Subcutaneous adipose tissue (tissue), 4 donors: Measurements from ENCODE around the gene MOGAT3. TPM values are rescaled to one million over a fixed set of nuclear protein-coding genes. Genes with fewer than 3 reads are reported as not detected.

Source experiments
- total RNA-seq, 4 donors: library from RNA; depleted of rRNA; stranded (reverse); fragments of >200 nt; gene quantifications; one replicate each; pipeline ENCODE4 v1.1.0, GENCODE V29; 2016
- TF ChIP-seq, protein P1 (sequence below): fragments of 450-650 bp; IDR thresholded peaks from one replicate; pipeline ENCODE4 v1.5.1; 2016; ENCODE audit warnings: low read depth, mild to moderate bottlenecking, control low read depth, antibody characterized with exemption, moderate library complexity

MOGAT3 gene, protein sequence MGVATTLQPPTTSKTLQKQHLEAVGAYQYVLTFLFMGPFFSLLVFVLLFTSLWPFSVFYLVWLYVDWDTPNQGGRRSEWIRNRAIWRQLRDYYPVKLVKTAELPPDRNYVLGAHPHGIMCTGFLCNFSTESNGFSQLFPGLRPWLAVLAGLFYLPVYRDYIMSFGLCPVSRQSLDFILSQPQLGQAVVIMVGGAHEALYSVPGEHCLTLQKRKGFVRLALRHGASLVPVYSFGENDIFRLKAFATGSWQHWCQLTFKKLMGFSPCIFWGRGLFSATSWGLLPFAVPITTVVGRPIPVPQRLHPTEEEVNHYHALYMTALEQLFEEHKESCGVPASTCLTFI
- not detected for total RNA-seq

DNA sequence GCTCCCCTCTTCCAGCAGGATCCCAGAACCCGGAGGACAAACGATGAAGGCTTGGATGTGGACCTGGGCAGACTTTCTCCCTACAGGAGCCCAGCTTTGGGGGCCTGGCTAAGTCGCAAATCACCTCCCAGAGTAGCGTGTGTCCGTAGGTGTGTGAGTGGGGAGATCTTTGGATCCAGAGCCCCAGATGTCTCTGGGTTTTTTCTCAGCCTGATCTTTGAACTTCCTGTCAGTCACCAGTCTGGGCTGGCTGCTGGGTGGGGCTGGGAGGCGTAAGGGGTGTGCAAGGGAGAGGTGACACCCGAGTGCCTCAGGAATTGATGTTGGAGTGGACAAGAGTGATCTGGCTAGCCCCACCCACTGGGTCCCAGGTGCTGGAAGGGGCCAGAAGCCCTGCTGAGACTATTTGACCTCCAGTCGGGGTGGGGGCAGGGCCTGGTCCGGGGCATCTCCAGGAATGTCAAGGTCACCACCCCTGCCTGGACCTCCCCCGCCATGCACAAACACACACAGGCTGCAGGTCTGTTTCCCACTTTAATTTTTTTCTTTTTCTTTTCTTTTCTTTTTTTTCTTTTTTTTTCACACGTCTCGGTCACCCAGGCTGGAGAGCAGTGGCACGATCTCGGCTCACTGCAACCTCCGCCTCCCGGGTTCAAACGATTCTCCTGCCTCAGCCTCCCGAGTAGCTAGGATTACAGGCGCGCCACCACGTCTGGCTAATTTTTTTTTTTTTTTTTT, at the start of gene MOGAT3:
Gene MOGAT3, minus strand, starts transcription at position 175 of the 738 bp plus-strand sequence. CDS start 182 bp downstream, outside the sequence.
- TF ChIP-seq, protein P1, sequence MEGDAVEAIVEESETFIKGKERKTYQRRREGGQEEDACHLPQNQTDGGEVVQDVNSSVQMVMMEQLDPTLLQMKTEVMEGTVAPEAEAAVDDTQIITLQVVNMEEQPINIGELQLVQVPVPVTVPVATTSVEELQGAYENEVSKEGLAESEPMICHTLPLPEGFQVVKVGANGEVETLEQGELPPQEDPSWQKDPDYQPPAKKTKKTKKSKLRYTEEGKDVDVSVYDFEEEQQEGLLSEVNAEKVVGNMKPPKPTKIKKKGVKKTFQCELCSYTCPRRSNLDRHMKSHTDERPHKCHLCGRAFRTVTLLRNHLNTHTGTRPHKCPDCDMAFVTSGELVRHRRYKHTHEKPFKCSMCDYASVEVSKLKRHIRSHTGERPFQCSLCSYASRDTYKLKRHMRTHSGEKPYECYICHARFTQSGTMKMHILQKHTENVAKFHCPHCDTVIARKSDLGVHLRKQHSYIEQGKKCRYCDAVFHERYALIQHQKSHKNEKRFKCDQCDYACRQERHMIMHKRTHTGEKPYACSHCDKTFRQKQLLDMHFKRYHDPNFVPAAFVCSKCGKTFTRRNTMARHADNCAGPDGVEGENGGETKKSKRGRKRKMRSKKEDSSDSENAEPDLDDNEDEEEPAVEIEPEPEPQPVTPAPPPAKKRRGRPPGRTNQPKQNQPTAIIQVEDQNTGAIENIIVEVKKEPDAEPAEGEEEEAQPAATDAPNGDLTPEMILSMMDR: no peak

DNA sequence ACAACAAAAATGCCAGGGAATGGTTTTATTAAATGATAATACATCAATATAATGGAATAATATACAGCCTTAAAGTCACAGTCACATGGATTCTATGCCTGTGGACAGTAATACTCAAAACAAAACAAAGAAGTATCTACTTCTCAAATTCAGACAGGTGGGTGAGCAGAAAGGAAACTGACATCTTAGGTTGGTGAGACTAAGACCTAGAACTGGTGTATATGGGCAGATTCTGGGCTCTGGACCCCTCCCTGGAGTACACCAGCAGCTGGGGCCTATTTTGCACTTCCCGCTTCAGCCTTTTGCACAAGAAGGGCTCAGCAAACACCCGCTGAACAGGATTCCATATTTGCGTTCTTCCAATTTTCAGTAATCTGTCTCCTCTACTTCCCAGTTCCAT, 49.5 kb upstream of the MOGAT3 start:
- TF ChIP-seq, protein P1: no peak

DNA sequence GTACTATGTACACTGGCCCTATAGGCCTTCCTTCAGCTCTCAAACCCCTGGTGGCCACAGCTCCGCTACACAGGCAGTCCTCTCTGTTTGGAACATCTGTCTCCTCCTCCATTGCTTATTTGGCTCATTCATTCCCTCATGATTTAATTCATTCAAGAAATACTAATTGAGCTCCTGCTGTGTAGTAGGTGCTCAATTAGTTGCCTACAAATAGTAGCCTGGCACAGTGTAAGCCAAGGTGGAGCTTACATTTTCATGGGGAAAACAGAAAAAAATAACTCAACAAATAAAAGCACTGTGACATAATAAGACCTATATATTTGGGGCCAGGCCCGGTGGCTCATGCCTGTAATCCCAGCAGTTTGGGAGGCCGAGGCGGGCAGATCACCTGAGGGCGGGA, 47.4 kb upstream of the MOGAT3 start:
- TF ChIP-seq, protein P1: no peak

DNA sequence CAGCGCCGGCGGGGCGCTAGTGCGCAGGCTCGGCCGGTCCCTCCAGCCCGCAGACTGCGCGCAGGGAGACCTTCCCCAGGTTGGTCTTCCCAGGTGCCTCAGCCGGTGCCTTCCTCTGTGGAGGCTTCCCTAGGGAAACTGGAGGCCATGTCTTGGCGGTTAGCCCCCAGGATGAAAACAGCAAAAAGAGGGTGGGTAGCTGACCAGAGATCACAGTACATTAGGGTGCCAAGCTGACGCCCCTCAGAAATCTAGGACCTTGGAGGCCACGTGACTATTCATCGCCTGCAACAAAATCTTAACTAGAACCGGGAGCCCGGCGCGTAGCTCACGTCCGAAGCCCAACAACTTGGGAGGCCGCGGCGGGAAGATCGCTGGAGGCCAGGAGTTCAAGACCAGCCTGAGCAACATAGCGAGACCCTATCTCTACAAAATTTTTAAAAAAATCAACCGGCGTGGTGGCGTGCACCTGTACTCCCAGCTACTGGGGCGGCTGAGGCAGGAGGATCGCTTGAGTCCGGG, 44.4 kb upstream of the MOGAT3 start:
- TF ChIP-seq, protein P1: no peak

DNA sequence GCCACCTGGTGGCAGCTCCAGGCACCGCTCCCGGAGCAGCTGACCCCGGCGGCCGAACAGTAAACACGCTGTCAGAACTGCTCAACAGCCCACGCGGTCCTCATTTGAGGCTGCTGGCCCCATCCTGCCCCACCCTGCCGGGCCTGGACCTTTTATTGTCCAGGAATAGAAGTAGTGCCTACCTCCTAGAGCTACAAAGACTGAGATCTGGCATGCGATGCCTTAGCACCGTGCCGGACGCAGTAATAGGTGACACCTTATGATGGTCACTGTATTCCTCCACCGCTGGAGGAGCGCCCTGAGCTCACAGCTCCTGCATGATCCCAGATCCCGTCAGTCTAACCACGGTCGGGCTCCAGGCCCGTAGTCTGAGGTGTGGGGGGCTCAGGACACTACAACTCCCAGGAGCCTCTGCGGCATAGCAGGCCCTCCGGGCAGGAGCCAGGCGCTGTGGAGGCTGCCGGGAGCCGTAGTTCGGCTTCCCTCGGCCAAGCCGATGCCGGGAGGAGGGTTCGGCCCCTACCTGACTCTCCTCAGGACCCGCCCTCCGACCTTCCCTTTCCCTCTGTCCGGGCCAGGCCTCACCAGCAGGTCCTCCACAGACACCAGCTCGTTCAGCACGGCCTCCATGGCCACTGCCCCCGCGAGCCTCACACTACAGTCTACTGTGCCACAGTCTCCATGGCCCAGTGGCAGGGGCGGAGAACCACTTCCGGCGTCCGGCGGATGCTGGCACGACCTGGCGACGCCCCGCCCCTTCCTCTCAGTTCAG, 43.7 kb upstream of the MOGAT3 start, which contains the start of gene FIS1:
Gene FIS1, minus strand, starts transcription at position 707 of the 772 bp plus-strand sequence. Its CDS starts 77 bp downstream, at position 630.
- TF ChIP-seq, protein P1: no peak

DNA sequence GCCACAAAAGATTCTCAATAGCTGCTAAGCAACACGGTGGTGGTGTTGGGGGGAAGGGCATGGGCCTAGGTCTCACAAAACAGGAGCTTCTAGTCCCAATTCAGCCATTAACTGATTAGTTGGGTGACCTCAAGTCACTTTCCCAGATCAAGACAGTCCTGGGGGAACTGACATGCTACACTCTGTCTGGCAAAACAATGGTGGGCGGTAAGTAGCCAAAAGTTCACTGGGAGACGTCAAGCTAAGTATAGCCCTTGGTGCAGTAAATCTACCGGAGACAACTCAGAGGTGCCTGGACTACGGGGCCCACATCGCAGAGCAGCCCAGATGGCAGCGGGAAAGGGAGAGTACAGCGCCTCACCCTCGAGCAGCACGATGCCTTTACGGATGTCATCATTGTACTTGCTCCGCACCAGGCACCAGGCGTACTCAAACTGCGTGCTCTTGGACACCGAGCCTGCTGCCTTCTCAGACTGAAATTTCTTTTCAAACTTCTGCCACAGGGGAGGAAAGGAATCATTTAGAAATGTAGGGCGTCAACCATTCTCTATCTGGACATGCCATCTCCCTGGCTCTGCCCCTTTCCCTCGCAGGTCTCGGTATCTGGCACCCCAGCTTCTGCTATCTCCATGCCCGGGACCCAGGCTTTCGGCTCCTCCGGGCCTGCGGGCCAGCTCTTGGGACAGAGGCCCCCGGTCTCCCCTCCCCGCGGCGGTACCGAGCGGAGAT, 43.0 kb upstream of the MOGAT3 start:
- TF ChIP-seq, protein P1: no peak
